GM21786 (cell line): ENCODE data around the gene BCL2L11.

ENCODE experiments used
- ATAC-seq: cut with Tn5 transposase; IDR thresholded peaks from one replicate; pipeline ENCODE4 v1.9.1; 2021; ENCODE audit not compliant: unreplicated experiment

BCL2L11 gene

GRCh38 chr2:111188681-111189080, 68.0 kb downstream of the BCL2L11 start:
- ATAC-seq = no peak

GRCh38 chr2:111189106-111189505, 68.4 kb downstream of the BCL2L11 start:
- ATAC-seq = no peak

DNA sequence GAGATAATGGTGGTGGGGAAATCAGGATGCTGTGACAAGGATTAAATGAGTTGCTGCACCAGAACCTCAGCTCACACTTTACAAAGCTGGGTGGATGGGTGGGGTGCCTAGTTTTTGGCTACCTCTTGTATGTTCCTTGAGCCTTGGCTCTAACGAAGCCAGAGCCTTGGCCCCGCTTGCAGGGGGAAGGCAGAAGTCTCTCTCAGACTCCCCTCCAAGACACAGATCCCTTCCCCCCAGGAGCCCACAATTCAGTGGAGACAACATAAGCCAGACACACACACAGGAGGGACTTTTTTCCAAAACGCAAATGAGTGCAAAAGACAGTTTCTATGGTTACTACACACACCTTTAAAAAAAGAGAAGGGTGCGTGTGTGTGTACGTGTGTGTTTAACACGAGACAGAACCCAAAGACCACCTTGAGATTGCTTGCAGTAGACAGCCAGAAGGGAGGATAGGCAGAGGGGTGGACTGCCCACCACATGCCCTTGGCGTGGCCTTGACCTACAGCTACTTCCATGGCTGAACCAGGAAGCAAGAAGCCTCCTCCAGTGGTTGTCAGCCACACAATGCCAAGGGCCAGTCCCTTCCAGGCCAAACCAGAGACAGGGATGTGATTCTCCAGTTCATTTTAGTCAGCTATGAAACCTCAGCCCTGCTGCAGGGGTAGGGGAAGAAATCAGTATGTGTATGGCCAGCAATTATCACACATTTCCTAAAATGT, 70.3 kb downstream of the BCL2L11 start:
- no peak for ATAC-seq

- no peak for ATAC-seq
These were observed 71.2 kb downstream of the BCL2L11 start for GRCh38 chr2:111191877-111192276.

DNA sequence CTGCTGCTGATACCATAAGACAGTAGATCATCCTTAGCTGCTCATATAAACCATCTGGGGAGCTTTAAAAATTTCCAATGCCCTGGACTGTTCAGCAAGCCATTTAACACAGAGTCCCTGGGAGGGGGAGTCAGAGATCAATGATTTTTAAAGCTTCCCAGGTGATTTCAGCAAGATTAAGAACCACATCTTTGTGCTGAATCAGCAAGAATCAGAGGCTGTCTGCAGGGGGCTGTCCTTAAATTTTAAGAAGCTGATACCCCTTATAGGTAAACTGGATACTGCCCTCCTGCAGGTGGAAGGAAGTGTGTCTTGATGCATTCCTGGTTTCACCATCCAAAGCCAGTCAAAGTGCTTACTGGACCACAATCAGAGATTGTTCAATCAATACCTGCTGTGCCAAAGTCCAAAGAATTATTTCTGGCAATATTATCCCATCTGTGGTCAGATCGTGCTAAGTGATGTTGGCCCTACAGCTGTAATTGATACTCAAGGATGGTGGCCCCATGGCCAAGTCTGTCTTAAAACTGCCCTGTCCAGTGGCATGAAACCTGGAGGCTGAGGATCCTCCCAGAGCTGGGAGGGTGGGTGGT, 72.2 kb downstream of the BCL2L11 start:
- no peak for ATAC-seq

DNA sequence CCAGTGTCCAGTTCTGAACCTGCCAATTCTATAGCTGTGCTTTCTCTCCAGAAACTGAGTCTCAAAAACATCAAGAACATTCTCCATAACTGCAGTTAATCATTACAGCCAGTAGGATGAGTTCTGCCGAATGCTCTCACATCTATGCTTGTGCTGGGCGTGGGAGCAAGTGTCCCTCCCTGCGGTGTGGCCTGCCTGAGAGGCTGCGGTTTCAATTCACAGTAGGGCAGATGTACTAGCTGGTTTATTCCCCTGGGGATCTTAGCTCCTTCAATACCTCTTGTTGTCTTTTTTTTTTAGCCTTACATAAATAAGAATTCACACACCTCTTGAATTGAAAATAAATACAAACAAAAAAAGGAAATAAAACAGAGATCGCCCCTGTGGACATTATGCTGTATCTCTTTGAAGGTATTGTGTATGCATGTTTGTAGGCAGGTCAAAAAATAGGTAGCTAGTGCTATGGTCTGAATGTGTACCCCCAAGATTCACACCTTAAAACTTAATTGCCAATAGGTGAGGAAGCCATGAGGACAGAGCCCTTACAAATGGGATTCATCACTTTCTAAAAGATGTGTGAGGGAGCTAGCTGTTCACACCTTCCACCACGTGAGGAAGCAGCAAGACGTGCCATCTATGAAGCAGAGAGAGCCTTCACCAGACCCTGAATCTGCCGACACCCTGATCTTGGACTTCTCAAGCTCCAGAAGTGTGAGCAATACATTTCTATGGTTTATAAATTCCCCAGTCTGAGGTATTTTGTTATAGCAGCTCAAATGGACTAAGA, 74.3 kb downstream of the BCL2L11 start:
- peak; percentile 95 for ATAC-seq

GRCh38 chr2:111196435-111196834, 75.7 kb downstream of the BCL2L11 start:
- ATAC-seq = no peak

GRCh38 chr2:111198701-111199100, 78.0 kb downstream of the BCL2L11 start:
- ATAC-seq = no peak

DNA sequence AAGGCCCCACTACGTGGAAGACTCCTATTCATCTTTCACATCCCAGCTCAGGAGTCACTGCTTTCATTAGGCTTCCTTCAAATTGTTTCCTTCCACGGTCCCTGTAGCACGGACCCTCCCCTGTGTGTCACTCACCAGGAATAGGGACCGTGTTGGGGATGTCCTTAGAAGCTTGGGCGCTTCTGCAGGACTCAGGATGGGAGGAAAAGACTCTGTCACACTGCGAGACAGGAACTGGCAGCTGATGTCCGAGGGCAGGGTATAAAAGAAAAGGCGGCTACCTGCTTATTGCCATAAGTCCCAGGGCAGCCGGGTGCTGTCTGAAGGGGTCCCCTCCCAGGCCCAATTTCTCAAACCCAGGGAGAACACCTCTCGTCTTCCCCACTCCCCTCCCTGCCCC, 79.1 kb downstream of the BCL2L11 start:
- no peak for ATAC-seq

DNA sequence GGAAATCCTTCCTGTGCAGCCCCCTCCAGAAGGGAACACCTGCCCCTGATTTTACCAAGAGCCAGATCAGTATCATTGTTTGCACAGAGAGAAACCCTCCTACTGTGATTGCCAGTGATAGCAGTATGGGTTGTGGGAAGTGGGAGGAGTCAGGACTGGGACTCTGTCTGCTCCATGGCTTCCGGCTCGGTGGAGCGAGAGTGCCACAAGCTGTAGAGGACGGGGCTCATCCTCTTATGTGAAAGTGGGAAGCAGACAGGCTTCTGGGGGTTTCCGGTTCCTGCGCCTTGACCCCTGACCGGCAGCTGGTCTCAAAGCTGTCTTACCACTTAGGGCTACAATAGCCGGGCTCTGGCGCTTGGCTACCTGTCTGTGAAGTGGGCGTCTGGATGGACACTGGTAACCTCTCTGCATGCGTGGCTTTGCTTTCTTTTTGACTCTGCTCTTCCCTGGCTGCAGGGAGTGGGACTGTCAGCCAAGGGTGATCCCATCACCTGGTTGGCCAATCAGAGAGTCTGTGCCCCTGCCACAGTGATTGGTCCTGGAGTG, 79.7 kb downstream of the BCL2L11 start:
- no peak for ATAC-seq

- peak; percentile 86 for ATAC-seq
These were observed 80.5 kb downstream of the BCL2L11 start for GRCh38 chr2:111201214-111201613.

GRCh38 chr2:111202266-111203040, 81.7 kb downstream of the BCL2L11 start:
- ATAC-seq = no peak

GRCh38 chr2:111204706-111205105, 84.0 kb downstream of the BCL2L11 start:
- no peak for ATAC-seq

DNA sequence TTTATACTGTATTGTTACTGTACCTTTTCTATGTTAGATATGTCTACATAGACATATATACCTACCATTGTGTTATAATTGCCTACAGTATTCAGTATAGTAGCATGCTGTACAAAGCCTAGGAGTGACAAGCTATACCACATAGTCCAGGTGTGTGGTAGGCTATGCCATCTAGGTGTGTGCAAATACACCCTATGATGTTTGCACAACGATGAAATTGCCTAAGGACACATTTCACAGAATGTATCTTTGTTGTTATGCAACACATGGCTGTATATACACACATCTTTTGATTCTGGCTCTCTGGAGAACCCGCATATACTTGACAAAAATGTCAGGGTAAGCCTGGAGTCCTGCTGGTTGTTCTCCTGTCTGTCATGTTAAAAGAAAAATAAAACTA, 85.1 kb downstream of the BCL2L11 start:
- ATAC-seq = no peak

- ATAC-seq = no peak
These were observed 87.1 kb downstream of the BCL2L11 start for GRCh38 chr2:111207851-111208250.

GRCh38 chr2:111208639-111209038, 87.9 kb downstream of the BCL2L11 start:
- ATAC-seq = no peak

DNA sequence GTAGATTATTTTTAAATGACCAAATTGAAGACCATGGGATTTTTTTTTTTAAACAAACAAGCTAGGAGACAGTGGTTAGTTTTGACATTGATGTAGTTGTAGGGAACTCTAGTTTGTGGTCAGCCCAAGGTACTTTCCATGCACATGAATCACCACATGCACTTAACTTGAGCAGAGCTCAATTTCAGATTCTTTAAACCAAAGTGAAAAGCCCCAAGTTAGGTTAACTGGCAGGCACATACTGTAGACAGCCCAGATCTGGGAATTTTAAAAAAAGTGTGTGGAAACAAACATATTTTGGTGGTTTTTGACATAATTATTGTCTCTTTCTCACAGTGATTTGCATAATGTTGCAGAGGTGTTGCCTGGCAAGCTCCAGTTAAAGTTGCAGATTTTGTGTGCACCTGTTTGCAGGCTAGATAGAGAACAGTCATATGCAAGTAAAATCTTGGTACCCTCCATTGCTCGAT, 88.4 kb downstream of the BCL2L11 start:
- peak; percentile 94 for ATAC-seq

GRCh38 chr2:111210036-111210435, 89.3 kb downstream of the BCL2L11 start:
- no peak for ATAC-seq

GRCh38 chr2:111213877-111214276, 93.2 kb downstream of the BCL2L11 start:
- no peak for ATAC-seq

GRCh38 chr2:111216811-111217652, 96.3 kb downstream of the BCL2L11 start:
- ATAC-seq = no peak
